ENCODE results near the gene SLC25A22.

SLC25A22 gene

DNA sequence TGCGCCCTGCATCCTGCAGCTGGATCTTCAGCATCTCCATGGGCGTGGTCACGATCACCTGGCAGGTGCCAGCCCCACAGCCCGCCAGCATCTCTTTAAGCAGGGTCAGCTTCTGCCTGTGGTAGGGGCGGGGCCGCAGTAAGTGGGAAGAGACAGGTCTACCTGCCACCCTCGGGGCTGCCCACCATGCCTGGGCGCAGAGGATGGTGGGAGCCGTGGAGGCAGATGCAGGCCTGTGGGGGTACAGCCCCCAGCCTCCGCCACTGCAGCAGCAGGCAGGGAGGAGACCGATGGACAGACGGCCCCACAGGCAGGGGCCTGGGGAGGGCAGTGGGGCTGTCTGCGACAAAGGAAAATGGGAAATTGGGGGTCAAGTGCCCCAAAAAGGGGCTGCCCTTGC, 5.2 kb downstream of the SLC25A22 start:
- no peak for TF ChIP-seq JUND (IDR thresholded peaks at IDR 0.05; ENCODE audit: low read depth)
- in situ Hi-C loops (cut with HindIII; ENCODE audit: low pct_unique_long_range_greater_than_20kb, low sequenced_read_pairs) = no loop called here
- no peak for DNase-seq (ENCODE audit: low read depth in 1 of 2, low spot score in 1 of 2)

DNA sequence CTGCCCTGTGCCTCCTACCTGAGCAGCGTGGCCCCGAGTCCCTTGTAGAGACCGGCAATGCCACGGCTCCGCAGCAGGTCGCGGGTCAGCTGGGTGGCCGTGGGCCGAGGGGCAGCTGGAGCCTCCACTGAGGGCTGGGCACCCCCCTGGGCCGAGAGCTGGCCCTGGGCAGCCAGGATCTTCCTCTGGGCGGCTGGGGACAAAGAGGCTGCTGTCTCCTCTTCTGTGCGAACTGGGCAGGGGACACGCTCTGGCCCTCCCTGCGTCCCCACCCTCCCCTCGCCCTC, 5.6 kb downstream of the SLC25A22 start:
- in situ Hi-C loops (cut with HindIII; ENCODE audit: low pct_unique_long_range_greater_than_20kb, low sequenced_read_pairs) = no loop called here
- TF ChIP-seq JUND (IDR thresholded peaks at IDR 0.05; ENCODE audit: low read depth) = no peak
- no peak for DNase-seq (ENCODE audit: low read depth in 1 of 2, low spot score in 1 of 2)

DNA sequence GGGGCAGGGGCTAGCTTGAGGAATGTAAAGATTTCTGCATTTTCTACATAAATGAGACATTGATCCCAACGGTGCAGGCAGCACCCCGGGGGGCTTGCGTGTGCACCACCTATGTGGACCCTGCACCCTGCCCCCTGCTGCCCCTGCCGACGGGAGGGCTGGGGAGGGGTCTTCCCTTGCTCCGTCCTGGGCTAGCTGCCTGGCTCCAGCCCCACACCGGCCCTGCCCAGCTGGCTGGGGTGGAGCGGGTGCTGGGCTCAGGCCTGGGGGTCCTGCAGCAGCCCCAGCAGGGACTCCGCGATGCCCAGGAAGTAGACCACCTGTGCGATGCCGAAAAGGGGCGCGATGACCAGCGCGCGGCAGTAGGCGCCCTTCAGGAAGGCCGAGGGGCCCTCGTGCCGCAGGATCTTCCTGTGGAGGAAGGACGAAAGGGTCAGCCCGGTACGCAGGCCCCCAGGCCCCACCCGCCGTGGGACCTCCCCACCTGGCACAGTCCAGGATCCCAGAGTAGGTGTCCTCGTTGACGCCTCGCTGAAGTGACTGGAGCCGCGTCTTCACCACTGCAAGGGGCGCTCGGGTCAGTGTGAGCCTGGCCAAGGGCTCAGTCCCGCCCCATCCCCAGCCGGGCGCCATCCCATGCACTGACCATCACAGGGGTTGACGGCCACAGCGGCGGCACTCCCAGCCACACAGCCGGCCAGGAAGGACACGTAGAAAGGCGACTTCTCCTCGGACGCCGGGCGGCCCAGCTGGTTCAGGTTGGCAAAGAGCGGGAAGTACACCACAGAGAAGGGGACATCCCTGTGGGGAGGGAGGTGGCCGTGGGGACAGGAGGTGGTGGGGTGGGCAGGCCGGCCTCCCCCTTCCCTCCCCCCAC, 6.2 kb downstream of the SLC25A22 start:
- no peak for DNase-seq (ENCODE audit: low read depth in 1 of 2, low spot score in 1 of 2)
- in situ Hi-C loops (cut with HindIII; ENCODE audit: low pct_unique_long_range_greater_than_20kb, low sequenced_read_pairs) = no loop called here
- no peak for TF ChIP-seq JUND (IDR thresholded peaks at IDR 0.05; ENCODE audit: low read depth)

DNA sequence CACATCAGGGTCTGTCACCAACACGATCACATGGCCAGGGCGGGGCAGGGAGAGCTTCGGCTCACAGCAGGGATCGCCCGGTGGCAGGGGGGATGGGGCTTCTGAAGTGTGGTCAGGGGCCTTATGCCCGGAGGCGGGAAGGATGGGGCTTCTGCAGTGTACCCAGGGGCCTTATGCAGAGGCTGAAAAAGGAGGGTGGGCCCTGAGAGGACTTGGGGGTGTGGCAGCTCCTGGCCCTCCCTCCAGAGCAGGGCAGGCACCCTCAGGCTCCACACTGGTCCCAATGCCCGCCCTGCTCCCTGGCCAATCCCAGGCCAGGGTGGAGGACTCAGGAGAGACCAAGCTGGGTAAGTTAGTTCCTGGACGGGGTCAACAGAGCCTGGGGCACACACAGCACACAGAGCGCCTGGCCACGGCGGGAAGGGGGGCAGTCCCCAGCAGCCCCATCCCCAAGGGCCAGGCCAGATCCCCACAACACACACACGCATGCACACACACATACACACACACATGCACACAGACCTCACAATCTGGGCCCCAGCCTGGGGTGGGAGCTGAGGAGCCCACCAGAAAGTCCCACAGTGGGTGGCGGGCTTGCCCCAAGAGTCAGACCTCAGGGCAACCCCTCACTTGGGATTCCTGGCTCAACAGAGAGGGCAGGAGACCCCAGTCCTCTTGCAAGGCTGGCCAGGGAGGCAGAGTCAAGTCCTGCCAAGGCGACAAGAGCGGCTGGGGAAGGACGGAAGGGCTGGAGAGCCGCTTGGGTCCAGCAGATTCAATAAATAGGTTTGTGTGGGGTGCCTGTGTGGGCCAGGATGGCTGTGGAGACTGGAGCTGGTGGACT, 7.1 kb downstream of the SLC25A22 start:
- no peak for TF ChIP-seq JUND (IDR thresholded peaks at IDR 0.05; ENCODE audit: low read depth)
- in situ Hi-C loops (cut with HindIII; ENCODE audit: low pct_unique_long_range_greater_than_20kb, low sequenced_read_pairs) = no loop called here
- DNase-seq (ENCODE audit: low read depth in 1 of 2, low spot score in 1 of 2) = no peak

DNA sequence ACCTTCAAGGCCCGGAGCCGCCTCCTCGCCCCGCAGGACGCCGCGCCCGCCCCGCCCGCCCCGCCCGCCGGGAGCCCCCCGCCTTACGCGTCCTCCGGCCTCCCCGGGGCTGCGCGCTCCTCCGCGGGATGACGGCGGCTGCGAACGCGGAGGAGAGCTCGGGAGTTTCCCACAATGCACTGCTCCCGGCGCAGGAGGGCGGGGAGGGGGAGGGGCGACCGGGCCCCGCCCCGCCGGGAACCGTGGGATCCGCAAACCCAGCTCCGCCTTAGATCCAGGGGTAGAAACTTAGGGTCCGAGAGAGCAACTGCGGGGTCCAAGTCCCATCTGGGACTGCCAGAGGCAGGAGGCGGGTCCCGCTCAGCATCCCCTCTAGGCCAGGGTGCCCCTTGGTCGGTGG, 8.1 kb downstream of the SLC25A22 start, which contains the start of gene CEND1:
Gene CEND1 (minus strand): TSS at position 148 of the 400 bp plus-strand sequence. CDS start 1,514 bp downstream, outside the sequence.
- peak in 1 of 2 experiments; percentile 55 for DNase-seq (ENCODE audit: low read depth in 1 of 2, low spot score in 1 of 2)
- TF ChIP-seq JUND (IDR thresholded peaks at IDR 0.05; ENCODE audit: low read depth) = no peak
- in situ Hi-C loops (cut with HindIII; ENCODE audit: low pct_unique_long_range_greater_than_20kb, low sequenced_read_pairs) = no loop called here

DNA sequence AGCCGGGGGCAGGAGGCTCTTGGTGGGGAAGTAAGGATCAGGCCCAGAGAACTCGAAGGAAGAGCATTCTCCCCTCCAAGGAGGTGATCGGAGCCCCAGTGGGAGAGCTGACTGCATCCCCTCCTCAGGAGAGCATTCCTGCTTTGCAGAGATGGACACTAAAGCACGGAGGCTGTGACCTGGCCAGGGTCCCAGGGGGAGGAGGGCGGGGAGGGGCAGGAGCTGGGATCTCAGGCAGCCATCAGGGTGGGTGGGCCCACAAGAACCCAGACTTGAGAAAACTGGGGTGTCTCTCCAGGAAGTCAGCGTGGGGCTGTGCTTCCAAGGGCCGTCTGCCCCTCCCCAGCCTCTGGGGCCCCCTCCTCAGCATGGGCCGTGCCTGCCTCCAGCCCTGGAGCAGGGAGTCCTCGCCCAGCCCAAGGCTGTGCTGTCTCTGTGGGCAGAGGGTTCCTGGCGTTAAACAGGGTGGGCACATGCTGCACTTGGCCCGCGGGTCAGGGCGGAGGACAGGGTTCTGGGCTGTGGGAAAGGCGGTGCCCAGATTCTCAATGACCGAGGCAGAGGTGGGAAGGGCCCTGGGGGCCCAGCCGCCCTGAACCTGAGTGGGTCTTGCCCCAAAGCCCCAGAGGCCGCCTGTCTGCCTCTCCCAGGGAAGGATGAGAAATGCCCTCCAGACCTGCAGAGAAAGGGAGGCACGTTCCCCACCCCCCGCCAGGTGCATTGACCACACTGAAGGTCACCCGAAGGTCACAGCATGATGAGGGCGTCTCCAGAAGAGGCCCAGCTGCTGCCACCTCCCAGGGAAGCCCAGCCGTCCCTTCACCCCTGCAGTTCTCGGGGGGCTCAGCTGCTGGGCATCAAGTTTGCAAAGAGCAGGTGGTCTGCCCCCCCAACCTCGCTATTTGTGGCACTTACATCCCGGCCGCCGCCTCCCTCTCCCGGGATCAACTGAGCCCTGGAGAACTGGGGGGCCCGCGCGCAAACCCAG, 8.8 kb downstream of the SLC25A22 start:
- no peak for DNase-seq (ENCODE audit: low read depth in 1 of 2, low spot score in 1 of 2)
- in situ Hi-C loops (cut with HindIII; ENCODE audit: low pct_unique_long_range_greater_than_20kb, low sequenced_read_pairs) = no loop called here

DNA sequence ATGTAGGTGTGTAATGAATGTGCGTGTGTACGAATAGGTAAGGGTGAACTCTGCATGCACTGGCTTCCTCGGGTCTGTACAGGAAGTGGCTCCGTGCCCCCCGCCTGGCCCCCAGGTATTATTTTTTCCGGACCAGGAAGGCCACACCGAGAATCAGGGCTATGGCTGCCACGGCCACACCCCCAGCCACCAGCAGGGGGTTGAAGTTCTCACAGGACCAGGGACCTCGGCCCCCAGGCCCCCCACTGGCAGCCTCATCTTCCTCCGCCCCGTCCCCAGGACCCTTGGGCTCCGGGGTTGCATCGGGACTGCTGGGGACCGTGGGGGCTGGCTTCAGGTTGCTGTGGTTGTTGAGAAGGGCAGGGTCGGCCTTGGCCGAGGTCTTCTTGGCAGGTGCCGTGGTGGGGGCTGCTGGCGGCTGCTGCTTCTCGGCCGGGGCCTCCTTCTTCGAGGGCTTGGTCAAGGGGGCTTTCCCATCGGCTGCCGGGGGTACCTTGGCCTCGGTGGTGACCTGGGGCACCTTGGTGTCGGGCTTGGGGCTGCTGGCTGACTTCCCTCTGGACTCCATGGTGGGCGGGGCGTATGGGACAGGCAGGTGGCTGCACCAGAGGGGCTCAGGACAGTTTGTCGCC, 10.0 kb downstream of the SLC25A22 start:
- in situ Hi-C loops (cut with HindIII; ENCODE audit: low pct_unique_long_range_greater_than_20kb, low sequenced_read_pairs) = no loop called here
- DNase-seq (ENCODE audit: low read depth in 1 of 2, low spot score in 1 of 2) = no peak
- no peak for TF ChIP-seq JUND (IDR thresholded peaks at IDR 0.05; ENCODE audit: low read depth)

More for the DNA sequence above, 8.8 kb downstream of the SLC25A22 start:
- TF ChIP-seq JUND (IDR thresholded peaks at IDR 0.05; ENCODE audit: low read depth) = no peak

DNA sequence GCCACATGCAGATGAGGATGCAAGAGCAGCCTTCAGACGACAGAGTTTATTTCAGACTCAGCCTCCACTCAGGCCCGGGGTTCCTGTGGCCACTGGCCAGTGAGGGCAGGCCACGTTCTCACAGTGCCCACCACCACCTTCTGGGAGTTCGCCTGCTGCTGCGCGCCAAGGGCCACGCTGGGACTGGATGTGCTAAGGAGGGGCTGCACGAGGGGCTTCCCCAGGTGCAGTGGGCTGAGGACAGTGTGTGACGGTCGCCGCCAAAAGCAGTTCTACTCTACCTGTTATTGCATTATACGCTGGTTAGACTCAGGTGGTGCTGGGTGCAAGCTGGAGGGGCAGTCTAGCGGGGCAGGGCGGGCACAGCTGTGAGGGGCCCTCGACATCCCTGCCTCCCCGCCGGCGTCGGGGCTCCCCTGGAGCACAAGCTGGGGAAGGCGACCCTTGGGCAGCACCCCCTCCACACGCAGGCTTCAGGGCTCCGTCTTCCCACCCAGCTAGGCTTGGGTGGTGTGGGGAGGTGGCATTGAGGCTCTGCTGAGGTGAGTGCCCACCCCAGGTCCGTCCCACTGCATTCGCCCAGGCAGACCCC, 10.9 kb downstream of the SLC25A22 start:
- no peak for TF ChIP-seq JUND (IDR thresholded peaks at IDR 0.05; ENCODE audit: low read depth)
- in situ Hi-C loops (cut with HindIII; ENCODE audit: low pct_unique_long_range_greater_than_20kb, low sequenced_read_pairs) = no loop called here
- DNase-seq (ENCODE audit: low read depth in 1 of 2, low spot score in 1 of 2) = no peak

DNA sequence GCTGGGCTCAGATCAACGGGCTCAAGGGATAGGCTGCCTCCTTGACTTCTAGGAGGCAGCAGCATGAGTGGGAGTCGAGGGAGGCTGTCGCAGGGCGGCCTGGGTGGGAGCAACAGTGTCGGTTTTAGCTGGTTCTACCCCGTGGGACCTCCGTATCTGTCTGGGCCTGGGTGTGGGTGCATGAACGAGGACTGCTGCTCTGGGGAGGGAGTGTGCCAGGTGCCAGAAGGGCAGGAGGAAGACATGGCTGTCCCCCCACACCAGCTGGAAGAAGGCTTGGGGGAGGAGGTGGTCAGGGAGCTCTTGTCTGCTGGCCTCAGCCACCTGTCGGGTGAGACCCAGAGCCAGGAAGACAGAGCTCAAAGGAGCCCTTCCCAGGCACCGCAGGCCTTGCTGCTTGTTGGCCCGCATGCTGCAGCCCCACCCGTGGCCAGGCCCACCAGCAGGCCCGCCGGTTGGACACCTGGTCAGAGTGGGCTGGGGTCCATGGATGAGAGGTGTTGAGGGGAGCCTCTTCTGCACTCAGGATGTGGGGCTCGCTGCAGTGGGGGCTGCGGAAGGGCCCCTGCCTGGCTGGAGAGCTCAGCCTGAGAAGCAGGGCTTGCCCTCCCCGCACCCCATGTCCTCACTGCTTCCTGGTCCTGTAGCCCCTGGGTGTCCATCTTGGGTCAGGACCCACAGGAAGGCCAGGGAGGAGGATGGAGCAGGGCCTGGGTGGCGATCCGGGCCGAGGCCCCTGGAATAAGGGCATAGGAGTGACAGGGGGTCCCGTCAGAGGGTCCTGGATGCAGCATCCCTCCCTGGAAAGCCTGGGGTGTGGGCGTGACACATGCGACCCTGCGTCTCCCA, 11.6 kb downstream of the SLC25A22 start:
- TF ChIP-seq JUND (IDR thresholded peaks at IDR 0.05; ENCODE audit: low read depth) = no peak
- DNase-seq (ENCODE audit: low read depth in 1 of 2, low spot score in 1 of 2) = no peak
- in situ Hi-C loops (cut with HindIII; ENCODE audit: low pct_unique_long_range_greater_than_20kb, low sequenced_read_pairs) = no loop called here

DNA sequence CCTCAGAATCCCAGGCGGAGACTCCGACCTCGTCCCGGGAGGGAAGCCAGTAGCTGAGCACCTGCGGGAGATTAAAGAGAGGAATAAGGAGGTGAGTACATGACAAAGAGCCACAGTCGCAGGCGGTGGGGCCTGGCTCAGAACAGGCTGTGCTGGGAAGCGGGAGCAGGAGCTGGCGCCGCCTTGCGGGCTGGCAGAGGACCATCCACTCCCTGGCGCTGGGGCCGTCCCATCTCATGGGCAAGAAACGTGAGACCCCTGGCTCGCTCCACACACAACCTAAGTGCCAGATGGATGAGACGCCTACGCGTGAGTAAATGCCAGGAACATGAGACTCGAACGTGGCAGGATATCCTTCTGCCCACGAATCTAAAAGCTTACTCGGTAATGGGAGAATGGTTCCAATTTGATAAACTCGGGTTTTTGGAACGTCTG, 14.5 kb downstream of the SLC25A22 start:
- TF ChIP-seq JUND (IDR thresholded peaks at IDR 0.05; ENCODE audit: low read depth) = no peak
- in situ Hi-C loops (cut with HindIII; ENCODE audit: low pct_unique_long_range_greater_than_20kb, low sequenced_read_pairs) = no loop called here
- no peak for DNase-seq (ENCODE audit: low read depth in 1 of 2, low spot score in 1 of 2)
